Measurements from ENCODE around the gene ELOVL6. TPM values are rescaled to one million over a fixed set of nuclear protein-coding genes. Genes with fewer than 3 reads are reported as not detected.

The ELOVL6 gene
- total RNA-seq, 2 donors from 2014 or later: 6.1 to 6.5 TPM

GRCh38 chr4:110190249-110190648 is 8.2 kb downstream of the ELOVL6 start:
- Mint-ChIP-seq H3K9me3 (no peaks in the 10 kb centered on the region), H3K36me3 (ENCODE audit: low read depth) (no peaks in the 10 kb centered on the region), H3K4me1 (peaks cover 4% of the 10 kb centered on the region), H3K27ac (no peak overlapping the region), H3K27me3 (no peaks in the 10 kb centered on the region), H3K4me3 (no peak overlapping the region)
- no peak for ATAC-seq (replicated peaks)

GRCh38 chr4:110188113-110188512 is 10.3 kb downstream of the ELOVL6 start:
- no peak overlapping the region for H3K4me3 Mint-ChIP-seq
- no peaks in the 10 kb centered on the region for H3K36me3 Mint-ChIP-seq (ENCODE audit: low read depth)

GRCh38 chr4:110184791-110185155 is 13.6 kb downstream of the ELOVL6 start:
- Mint-ChIP-seq H3K27me3 (no peaks in the 10 kb centered on the region), H3K9me3 (no peaks in the 10 kb centered on the region), H3K4me1 (no peaks in the 10 kb centered on the region), H3K27ac (no peak overlapping the region), H3K4me3 (no peak overlapping the region), H3K36me3 (ENCODE audit: low read depth) (no peaks in the 10 kb centered on the region)
- ATAC-seq (replicated peaks): no peak

More at GRCh38 chr4:110188113-110188512, 10.3 kb downstream of the ELOVL6 start:
- Mint-ChIP-seq H3K27me3 (no peaks in the 10 kb centered on the region), H3K4me1 (peaks cover 4% of the 10 kb centered on the region), H3K9me3 (no peaks in the 10 kb centered on the region), H3K27ac (no peak overlapping the region)
- no peak for ATAC-seq (replicated peaks)

- Mint-ChIP-seq H3K36me3 (ENCODE audit: low read depth) (no peaks in the 10 kb centered on the region), H3K27me3 (no peaks in the 10 kb centered on the region), H3K4me1 (no peaks in the 10 kb centered on the region), H3K27ac (no peak overlapping the region), H3K9me3 (no peaks in the 10 kb centered on the region), H3K4me3 (no peak overlapping the region)
- ATAC-seq (replicated peaks): no peak
These were observed 14.2 kb downstream of the ELOVL6 start for GRCh38 chr4:110184140-110184790.

GRCh38 chr4:110183643-110184042 is 14.8 kb downstream of the ELOVL6 start:
- Mint-ChIP-seq H3K4me1 (no peaks in the 10 kb centered on the region), H3K27ac (no peak overlapping the region), H3K9me3 (no peaks in the 10 kb centered on the region), H3K4me3 (no peak overlapping the region), H3K27me3 (no peaks in the 10 kb centered on the region), H3K36me3 (ENCODE audit: low read depth) (no peaks in the 10 kb centered on the region)
- no peak for ATAC-seq (replicated peaks)

GRCh38 chr4:110183058-110183457 is 15.4 kb downstream of the ELOVL6 start:
- Mint-ChIP-seq H3K4me3 (no peak overlapping the region), H3K36me3 (ENCODE audit: low read depth) (no peaks in the 10 kb centered on the region), H3K27me3 (no peaks in the 10 kb centered on the region), H3K9me3 (no peaks in the 10 kb centered on the region), H3K4me1 (no peaks in the 10 kb centered on the region), H3K27ac (no peak overlapping the region)
- ATAC-seq (replicated peaks): no peak

- H3K27me3 Mint-ChIP-seq: no peaks in the 10 kb centered on the region
- no peaks in the 10 kb centered on the region for H3K36me3 Mint-ChIP-seq (ENCODE audit: low read depth)
- H3K4me3 Mint-ChIP-seq: no peak overlapping the region
- no peak for ATAC-seq (replicated peaks)
- H3K9me3 Mint-ChIP-seq: no peaks in the 10 kb centered on the region
- no peaks in the 10 kb centered on the region for H3K4me1 Mint-ChIP-seq
- H3K27ac Mint-ChIP-seq: no peak overlapping the region
These were observed 16.5 kb downstream of the ELOVL6 start for GRCh38 chr4:110181890-110182289.

GRCh38 chr4:110175634-110176033 is 22.8 kb downstream of the ELOVL6 start:
- Mint-ChIP-seq H3K36me3 (ENCODE audit: low read depth) (no peaks in the 10 kb centered on the region), H3K4me3 (no peak overlapping the region), H3K4me1 (no peaks in the 10 kb centered on the region), H3K27me3 (no peaks in the 10 kb centered on the region), H3K9me3 (no peaks in the 10 kb centered on the region), H3K27ac (no peak overlapping the region)
- no peak for ATAC-seq (replicated peaks)

- H3K9me3 Mint-ChIP-seq: no peaks in the 10 kb centered on the region
- H3K36me3 Mint-ChIP-seq (ENCODE audit: low read depth): no peaks in the 10 kb centered on the region
- no peak for ATAC-seq (replicated peaks)
- no peak overlapping the region for H3K27ac Mint-ChIP-seq
- no peaks in the 10 kb centered on the region for H3K4me1 Mint-ChIP-seq
- H3K27me3 Mint-ChIP-seq: no peaks in the 10 kb centered on the region
- no peak overlapping the region for H3K4me3 Mint-ChIP-seq
These were observed 25.4 kb downstream of the ELOVL6 start for GRCh38 chr4:110172972-110173371.

GRCh38 chr4:110171971-110172370 is 26.4 kb downstream of the ELOVL6 start:
- Mint-ChIP-seq H3K4me1 (peaks cover 2% of the 10 kb centered on the region), H3K9me3 (no peaks in the 10 kb centered on the region), H3K4me3 (no peak overlapping the region), H3K36me3 (ENCODE audit: low read depth) (no peaks in the 10 kb centered on the region), H3K27me3 (no peaks in the 10 kb centered on the region), H3K27ac (no peak overlapping the region)
- no peak for ATAC-seq (replicated peaks)

GRCh38 chr4:110170861-110171260 is 27.6 kb downstream of the ELOVL6 start:
- no peak overlapping the region for H3K4me3 Mint-ChIP-seq
- H3K36me3 Mint-ChIP-seq (ENCODE audit: low read depth): no peaks in the 10 kb centered on the region
- H3K27ac Mint-ChIP-seq: no peak overlapping the region
- H3K9me3 Mint-ChIP-seq: no peaks in the 10 kb centered on the region
- no peak for ATAC-seq (replicated peaks)
- H3K27me3 Mint-ChIP-seq: no peaks in the 10 kb centered on the region
- H3K4me1 Mint-ChIP-seq: peaks cover 4% of the 10 kb centered on the region

- peak; percentile 100 for ATAC-seq (replicated peaks)
- Mint-ChIP-seq H3K4me1 (peaks cover 20% of the 10 kb centered on the region), H3K36me3 (ENCODE audit: low read depth) (no peaks in the 10 kb centered on the region), H3K27me3 (no peaks in the 10 kb centered on the region), H3K9me3 (no peaks in the 10 kb centered on the region), H3K4me3 (peak overlapping the region; percentile 72), H3K27ac (peak overlapping the region; percentile 92)
These were observed 32.8 kb downstream of the ELOVL6 start for GRCh38 chr4:110165382-110166286.

GRCh38 chr4:110164856-110165255 is 33.6 kb downstream of the ELOVL6 start:
- Mint-ChIP-seq H3K4me1 (peaks cover 20% of the 10 kb centered on the region), H3K4me3 (peak overlapping the region; percentile 72), H3K27me3 (no peaks in the 10 kb centered on the region), H3K27ac (peak overlapping the region; percentile 92), H3K9me3 (no peaks in the 10 kb centered on the region), H3K36me3 (ENCODE audit: low read depth) (no peaks in the 10 kb centered on the region)
- ATAC-seq (replicated peaks): peak; percentile 5

- Mint-ChIP-seq H3K27ac (peak overlapping the region; percentile 30), H3K4me1 (peaks cover 20% of the 10 kb centered on the region), H3K4me3 (no peak overlapping the region), H3K36me3 (ENCODE audit: low read depth) (no peaks in the 10 kb centered on the region), H3K27me3 (no peaks in the 10 kb centered on the region), H3K9me3 (no peaks in the 10 kb centered on the region)
- ATAC-seq (replicated peaks): no peak
These were observed 34.2 kb downstream of the ELOVL6 start for GRCh38 chr4:110164251-110164650.
